ENCODE measurements around the gene GSX2. TPM values are rescaled to one million over a fixed set of nuclear protein-coding genes. Genes with fewer than 3 reads are reported as not detected.

GSX2 gene
- total and polyA plus RNA-seq, 2 of the 13 experiments (the other 11 are each of a cell fraction or from before 2014, with no cell fraction given): not detected

- TF ChIP-seq MLLT10 (CRISPR knock-in tag; IDR thresholded peaks at IDR 0.05): no peak
- TF ChIP-seq SP140L (CRISPR knock-in tag; IDR thresholded peaks at IDR 0.05; ENCODE audit: borderline replicate concordance): no peak
- TF ChIP-seq ELF4 (CRISPR knock-in tag; IDR thresholded peaks at IDR 0.05; ENCODE audit: borderline replicate concordance): no peak
- no peak for TF ChIP-seq SNAPC5 (CRISPR knock-in tag; IDR thresholded peaks at IDR 0.05; ENCODE audit: borderline replicate concordance)
- TF ChIP-seq MED1 (CRISPR knock-in tag; IDR thresholded peaks at IDR 0.05): peak; percentile 87
- no peak for TF ChIP-seq ZNF75D (CRISPR knock-in tag; IDR thresholded peaks at IDR 0.05; ENCODE audit: borderline replicate concordance)
- TF ChIP-seq NCOA2 (CRISPR knock-in tag; IDR thresholded peaks at IDR 0.05): peak; percentile 72
- TF ChIP-seq SIX4 (CRISPR knock-in tag; IDR thresholded peaks at IDR 0.05): peak; percentile 48; the same call in 1 of the 2 replicates
- no peak for TF ChIP-seq SYNCRIP (IDR thresholded peaks at IDR 0.05; ENCODE audit: insufficient read depth, low read depth, low read length)
- TF ChIP-seq BHLHE40 (IDR thresholded peaks at IDR 0.05; ENCODE audit: low read length): no peak
- no peak for TF ChIP-seq SRSF4 (IDR thresholded peaks at IDR 0.05; ENCODE audit: low read depth, low read length, poor library complexity, severe bottlenecking)
- no peak for TF ChIP-seq ZC3H13 (CRISPR knock-in tag; IDR thresholded peaks at IDR 0.05)
- no peak for TF ChIP-seq ZNF747 (CRISPR knock-in tag; IDR thresholded peaks at IDR 0.05; ENCODE audit: borderline replicate concordance)
- TF ChIP-seq SAFB2 (CRISPR knock-in tag; IDR thresholded peaks at IDR 0.05; ENCODE audit: borderline replicate concordance, low read depth): no peak
- no peak for TF ChIP-seq GABPA (IDR thresholded peaks at IDR 0.05; ENCODE audit: low read depth, low read length)
- peak; percentile 43 for TF ChIP-seq GABPA (CRISPR knock-in tag; IDR thresholded peaks at IDR 0.05; ENCODE audit: low read depth)
- no peak for TF ChIP-seq ZFP36L2 (CRISPR knock-in tag; IDR thresholded peaks at IDR 0.05)
- peak; percentile 42 for TF ChIP-seq ZBTB33 (CRISPR knock-in tag; IDR thresholded peaks at IDR 0.05)
- TF ChIP-seq NPAS2 (CRISPR knock-in tag; IDR thresholded peaks at IDR 0.05; ENCODE audit: borderline replicate concordance): no peak
- no peak for TF ChIP-seq HOXA7 (CRISPR knock-in tag; IDR thresholded peaks at IDR 0.05)
- TF ChIP-seq PAX8 (CRISPR knock-in tag; IDR thresholded peaks at IDR 0.05; ENCODE audit: borderline replicate concordance): no peak
- peak; percentile 36; the same call in 1 of the 2 replicates for TF ChIP-seq FOXJ3 (CRISPR knock-in tag; IDR thresholded peaks at IDR 0.05; ENCODE audit: borderline replicate concordance)
- no peak for TF ChIP-seq ZNF33A (CRISPR knock-in tag; IDR thresholded peaks at IDR 0.05; ENCODE audit: borderline replicate concordance)
- TF ChIP-seq ZBTB14 (CRISPR knock-in tag; IDR thresholded peaks at IDR 0.05): no peak
- no peak for TF ChIP-seq ZNF549 (CRISPR knock-in tag; IDR thresholded peaks at IDR 0.05)
- TF ChIP-seq ELF3 (CRISPR knock-in tag; IDR thresholded peaks at IDR 0.05): peak; percentile 86
- no peak for TF ChIP-seq ZNF441 (CRISPR knock-in tag; IDR thresholded peaks at IDR 0.05; ENCODE audit: borderline replicate concordance)
- peak; percentile 66; the same call in 1 of the 2 replicates for TF ChIP-seq HDAC2 (CRISPR knock-in tag; IDR thresholded peaks at IDR 0.05)
- TF ChIP-seq BRF2 (CRISPR knock-in tag; IDR thresholded peaks at IDR 0.05): no peak
Measured at GRCh38 chr4:54082168-54082567, 17.8 kb upstream of the GSX2 start (continued).

All from HepG2 (cell line).